H9 (cell line): ENCODE measurements around the gene TSSC4. TPM values are rescaled to one million over a fixed set of nuclear protein-coding genes. Genes with fewer than 3 reads are reported as not detected.
A peak's percentile ranks its signal among the peaks of the same experiment; 100 is the strongest.

Experiments
- DNase-seq: peaks from one replicate; pipeline ENCODE4 v3.0.0-alpha.2; 2017
- H2AFZ ChIP-seq: one replicate; pipeline ENCODE4 v1.6.1; 2013; ENCODE audit warnings: mild to moderate bottlenecking, low read length, control low read depth, moderate library complexity
- H2AK5ac ChIP-seq: 2 replicates; pipeline ENCODE4 v1.6.1; 2013; ENCODE audit warnings: low read length, control low read depth, mixed read lengths; ENCODE audit not compliant: insufficient read length
- H2BK120ac ChIP-seq: one replicate; pipeline ENCODE4 v1.6.1; 2013; ENCODE audit warnings: low read depth, mild to moderate bottlenecking, low read length, control low read depth, inconsistent platforms; ENCODE audit not compliant: poor library complexity, severe bottlenecking
- H2BK12ac ChIP-seq: 2 replicates; pipeline ENCODE4 v1.6.1; 2013; ENCODE audit warnings: low read length, control low read depth, mixed read lengths, low read depth; ENCODE audit not compliant: insufficient read length
- H2BK15ac ChIP-seq: 2 replicates; pipeline ENCODE4 v1.6.1; 2013; ENCODE audit warnings: low read depth, low read length, control low read depth
- H2BK20ac ChIP-seq: one replicate; pipeline ENCODE4 v1.6.1; 2013; ENCODE audit warnings: low read depth, mild to moderate bottlenecking, low read length, control low read depth, inconsistent platforms; ENCODE audit not compliant: poor library complexity, severe bottlenecking
- H2BK5ac ChIP-seq: 2 replicates; pipeline ENCODE4 v1.6.1; 2013; ENCODE audit warnings: low read length, control low read depth, mixed read lengths; ENCODE audit not compliant: insufficient read length
- H3K14ac ChIP-seq: 2 replicates; pipeline ENCODE4 v1.6.1; 2013; ENCODE audit warnings: low read length, control low read depth; ENCODE audit not compliant: insufficient read depth
- H3K18ac ChIP-seq: 2 replicates; pipeline ENCODE4 v1.6.1; 2013; ENCODE audit warnings: low read depth, mild to moderate bottlenecking, mixed read lengths, low read length, control low read depth; ENCODE audit not compliant: insufficient read length
- H3K23ac ChIP-seq: 2 replicates; pipeline ENCODE4 v1.6.1; 2013; ENCODE audit warnings: low read length, control low read depth, mixed read lengths, low read depth; ENCODE audit not compliant: insufficient read length
- H3K23me2 ChIP-seq: 2 replicates; pipeline ENCODE4 v1.6.1; 2013; ENCODE audit warnings: low read depth, mild to moderate bottlenecking, mixed read lengths, low read length, control low read depth; ENCODE audit not compliant: insufficient read length, poor library complexity, severe bottlenecking
- H3K27ac ChIP-seq: 2 replicates; pipeline ENCODE4 v1.5.1; 2013; ENCODE audit warnings: low read length, control low read depth, mixed read lengths, low read depth; ENCODE audit not compliant: insufficient read length
- H3K27me3 ChIP-seq: 2 replicates; pipeline ENCODE4 v1.6.1; 2013; ENCODE audit warnings: low read length, control low read depth, inconsistent platforms; ENCODE audit not compliant: insufficient read depth
- H3K4ac ChIP-seq: 2 replicates; pipeline ENCODE4 v1.6.1; 2013; ENCODE audit warnings: low read depth, mild to moderate bottlenecking, control low read depth, inconsistent platforms, low read length, moderate library complexity
- H3K4me1 ChIP-seq: 2 replicates; pipeline ENCODE4 v1.6.1; 2013; ENCODE audit warnings: low read length, control low read depth, inconsistent platforms; ENCODE audit not compliant: insufficient read depth
- H3K4me2 ChIP-seq: 2 replicates; pipeline ENCODE4 v1.6.1; 2013; ENCODE audit warnings: low read length, control low read depth, mixed read lengths; ENCODE audit not compliant: insufficient read length, insufficient read depth
- H3K56ac ChIP-seq: 2 replicates; pipeline ENCODE4 v1.6.1; 2013; ENCODE audit warnings: low read depth, mild to moderate bottlenecking, mixed read lengths, low read length, control low read depth; ENCODE audit not compliant: insufficient read length
- H3K79me1 ChIP-seq: 2 replicates; pipeline ENCODE4 v1.6.1; 2013; ENCODE audit warnings: low read depth, mild to moderate bottlenecking, moderate library complexity, low read length, control low read depth, inconsistent platforms; ENCODE audit not compliant: insufficient read depth, poor library complexity, severe bottlenecking
- H3K79me2 ChIP-seq: 2 replicates; pipeline ENCODE4 v1.6.1; 2013; ENCODE audit warnings: low read length, control low read depth, inconsistent platforms; ENCODE audit not compliant: insufficient read depth
- H3K9ac ChIP-seq: 2 replicates; pipeline ENCODE4 v1.6.1; 2013; ENCODE audit warnings: low read length, control low read depth, mixed read lengths; ENCODE audit not compliant: insufficient read length; ENCODE audit errors: extremely low read depth
- H3K9me3 ChIP-seq: one replicate; pipeline ENCODE4 v1.6.1; 2013; ENCODE audit warnings: low read depth, low read length, inconsistent platforms; ENCODE audit not compliant: control insufficient read depth
- H3T11ph ChIP-seq: one replicate; pipeline ENCODE4 v1.6.1; 2013; ENCODE audit warnings: mild to moderate bottlenecking, low read length, control low read depth, inconsistent platforms
- H4K20me1 ChIP-seq: one replicate; pipeline ENCODE4 v1.6.1; 2013; ENCODE audit not compliant: control insufficient read depth, insufficient read length, insufficient read depth
- H4K5ac ChIP-seq: 2 replicates; pipeline ENCODE4 v1.6.1; 2013; ENCODE audit warnings: low read depth, mild to moderate bottlenecking, mixed read lengths, low read length, control low read depth; ENCODE audit not compliant: insufficient read length
- H4K8ac ChIP-seq: replicated peaks from 2 replicates; pipeline ENCODE4 v1.6.1; 2013; ENCODE audit warnings: low read length, control low read depth, mixed read lengths, low read depth; ENCODE audit not compliant: insufficient read length
- H4K91ac ChIP-seq: 2 replicates; pipeline ENCODE4 v1.6.1; 2013; ENCODE audit warnings: low read depth, mild to moderate bottlenecking, moderate library complexity, mixed read lengths, low read length, control low read depth; ENCODE audit not compliant: insufficient read length
- H3K27ac Mint-ChIP-seq, 3 experiments: 2 replicates in 2 of 3; 3 replicates in 1 of 3; pipeline ENCODE4 v1.8.0; 2020 to 2021; ENCODE audit warnings: mixed read lengths in 3 of 3, mild to moderate bottlenecking in 1 of 3, moderate library complexity in 1 of 3
- H3K27me3 Mint-ChIP-seq: 2 replicates; pipeline ENCODE4 v1.8.0; 2021; ENCODE audit warnings: low read depth, mild to moderate bottlenecking, moderate library complexity, mixed read lengths
- H3K36me3 Mint-ChIP-seq, 3 experiments: 2 replicates in 2 of 3; 3 replicates in 1 of 3; pipeline ENCODE4 v1.8.0; 2020 to 2021; ENCODE audit warnings: low read depth in 3 of 3, mixed read lengths in 3 of 3; ENCODE audit not compliant: insufficient read depth in 1 of 3
- H3K4me1 Mint-ChIP-seq, 2 experiments: 2 replicates each; pipeline ENCODE4 v1.8.0; 2020; ENCODE audit warnings: mixed read lengths in 2 of 2
- H3K4me3 Mint-ChIP-seq, 2 experiments: 2 replicates in 1 of 2; 3 replicates in 1 of 2; pipeline ENCODE4 v1.8.0; 2020 to 2021; ENCODE audit warnings: mild to moderate bottlenecking in 2 of 2, mixed read lengths in 2 of 2, moderate library complexity in 1 of 2
- H3K9me3 Mint-ChIP-seq, 2 experiments: 2 replicates in 1 of 2; 3 replicates in 1 of 2; pipeline ENCODE4 v1.8.0; 2020; ENCODE audit warnings: mild to moderate bottlenecking in 2 of 2, mixed read lengths in 2 of 2, moderate library complexity in 1 of 2
- WGBS: extraction: QIAGEN DNeasy Blood & Tissue Kit; methylation state at CpG from one replicate; pipeline ENCODE4 v1.1.7; 2013; ENCODE audit warnings: missing lambda C conversion rate, low lambda C conversion rate, mixed read lengths; ENCODE audit not compliant: insufficient read length; ENCODE audit errors: extremely low coverage; 5-methylcytosine and 5-hydroxymethylcytosine counted together
- total RNA-seq: library from RNA; stranded (reverse); gene quantifications from 2 replicates; pipeline ENCODE4 v1.2.1, GENCODE V29; 2021
- TF ChIP-seq, protein P1 (sequence below): fragments of 200-600 bp; sonication (generic); conservative IDR thresholded peaks from 3 replicates; pipeline ENCODE4 v1.8.0; 2021; ENCODE audit warnings: antibody characterized with exemption, mild to moderate bottlenecking

Gene TSSC4
- total RNA-seq, 1 experiment from 2014 or later, result 51.0 TPM

DNA sequence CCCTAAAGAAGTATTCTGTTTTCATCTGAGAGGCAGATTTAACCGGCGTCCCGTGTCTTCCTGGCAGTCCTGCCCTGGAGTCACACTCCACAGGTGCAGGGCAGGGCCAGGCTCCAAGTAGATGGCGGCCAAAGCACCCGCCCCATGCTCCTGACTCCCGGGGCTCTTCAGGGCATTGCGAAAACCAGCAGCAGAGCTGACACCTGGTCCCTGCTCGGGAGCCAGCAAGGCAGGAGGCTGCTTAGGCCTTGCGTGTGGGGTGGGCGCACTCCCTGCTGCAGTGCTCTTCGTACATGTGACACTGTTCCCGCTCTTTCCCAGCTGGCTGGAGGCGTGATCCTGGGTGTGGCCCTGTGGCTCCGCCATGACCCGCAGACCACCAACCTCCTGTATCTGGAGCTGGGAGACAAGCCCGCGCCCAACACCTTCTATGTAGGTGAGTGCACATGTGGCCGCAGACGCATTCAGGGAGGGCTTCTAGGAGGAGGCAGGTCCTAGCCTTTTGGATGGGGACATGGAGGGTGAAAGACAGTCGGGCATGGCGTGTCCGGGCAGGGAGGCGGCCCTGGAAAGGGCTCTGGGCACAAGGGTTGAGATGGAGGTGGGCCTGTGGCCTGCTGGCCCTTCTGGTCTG is 10.3 kb upstream of the TSSC4 start:
- no peaks in the 10 kb centered on the region for H3K23me2 ChIP-seq
- H3K14ac ChIP-seq, result no peak overlapping the region
- Mint-ChIP-seq H3K27ac (peak overlapping the region in 1 of 3 experiments; percentile 95; a peak in 2 of 7 replicates), H3K4me1 (peaks cover 16 to 19% of the 10 kb centered on the region in 2 experiments), H3K27me3 (no peaks in the 10 kb centered on the region), H3K4me3 (no peak overlapping the region; a peak in 1 of 5 replicates), H3K9me3 (no peaks in the 10 kb centered on the region), H3K36me3 (peaks cover 1 to 15% (median 11%) of the 10 kb centered on the region in 3 experiments; a peak in 6 of 7 replicates)
- H2AK5ac ChIP-seq, result no peak overlapping the region
- no peak overlapping the region for H2BK5ac ChIP-seq
- H3K56ac ChIP-seq, result no peak overlapping the region
- TF ChIP-seq, protein P1, sequence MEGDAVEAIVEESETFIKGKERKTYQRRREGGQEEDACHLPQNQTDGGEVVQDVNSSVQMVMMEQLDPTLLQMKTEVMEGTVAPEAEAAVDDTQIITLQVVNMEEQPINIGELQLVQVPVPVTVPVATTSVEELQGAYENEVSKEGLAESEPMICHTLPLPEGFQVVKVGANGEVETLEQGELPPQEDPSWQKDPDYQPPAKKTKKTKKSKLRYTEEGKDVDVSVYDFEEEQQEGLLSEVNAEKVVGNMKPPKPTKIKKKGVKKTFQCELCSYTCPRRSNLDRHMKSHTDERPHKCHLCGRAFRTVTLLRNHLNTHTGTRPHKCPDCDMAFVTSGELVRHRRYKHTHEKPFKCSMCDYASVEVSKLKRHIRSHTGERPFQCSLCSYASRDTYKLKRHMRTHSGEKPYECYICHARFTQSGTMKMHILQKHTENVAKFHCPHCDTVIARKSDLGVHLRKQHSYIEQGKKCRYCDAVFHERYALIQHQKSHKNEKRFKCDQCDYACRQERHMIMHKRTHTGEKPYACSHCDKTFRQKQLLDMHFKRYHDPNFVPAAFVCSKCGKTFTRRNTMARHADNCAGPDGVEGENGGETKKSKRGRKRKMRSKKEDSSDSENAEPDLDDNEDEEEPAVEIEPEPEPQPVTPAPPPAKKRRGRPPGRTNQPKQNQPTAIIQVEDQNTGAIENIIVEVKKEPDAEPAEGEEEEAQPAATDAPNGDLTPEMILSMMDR, result no peak
- H3K23ac ChIP-seq, result no peak overlapping the region
- H3K9me3 ChIP-seq, result no peaks in the 10 kb centered on the region
- no peaks in the 10 kb centered on the region for H3K27me3 ChIP-seq
- no peak overlapping the region for H3K4me2 ChIP-seq
- H3K4me1 ChIP-seq, result no peaks in the 10 kb centered on the region; the same call in 1 of the 2 replicates
- no peak overlapping the region for H4K91ac ChIP-seq
- WGBS, result no CpG with 5 or more reads among the region's 23 CpGs
- no peak overlapping the region for H3K27ac ChIP-seq
- H3K9ac ChIP-seq, result no peak overlapping the region
- no peak overlapping the region for H2BK12ac ChIP-seq
- no peak overlapping the region for H2BK120ac ChIP-seq
- H3K79me2 ChIP-seq, result peaks cover 18% of the 10 kb centered on the region; the same call in 1 of the 2 replicates
- H3T11ph ChIP-seq, result no peak overlapping the region
- no peak overlapping the region for H4K8ac ChIP-seq
- H2BK20ac ChIP-seq, result no peak overlapping the region
- H3K79me1 ChIP-seq, result peaks cover 8% of the 10 kb centered on the region
- H2AFZ ChIP-seq, result no peak overlapping the region
- DNase-seq, result no peak
- H2BK15ac ChIP-seq, result no peak overlapping the region
- no peak overlapping the region for H3K18ac ChIP-seq
- H4K20me1 ChIP-seq, result peaks cover 8% of the 10 kb centered on the region
- H3K4ac ChIP-seq, result no peak overlapping the region
- no peak overlapping the region for H4K5ac ChIP-seq
